PFSK-1 (cell line): Measurements from ENCODE around the gene SV2A.

Experiments used
- POLR2AphosphoS5 ChIP-seq: IDR thresholded peaks from 2 replicates; pipeline ENCODE4 v1.6.1; 2012; ENCODE audit warnings: low read depth, mild to moderate bottlenecking, control low read depth, low read length, moderate library complexity
- TAF1 ChIP-seq: IDR thresholded peaks from 2 replicates; pipeline ENCODE4 v1.6.1; 2012; ENCODE audit warnings: low read length, control low read depth, borderline replicate concordance; ENCODE audit not compliant: insufficient read depth
- TF ChIP-seq, protein P1 (sequence below), 2 experiments: IDR thresholded peaks; 2 replicates each; pipeline versions ENCODE4 v1.6.1 to v1.8.0; 2011 to 2012; ENCODE audit warnings: low read depth in 2 of 2, low read length in 2 of 2, control low read depth in 1 of 2, inconsistent platforms in 1 of 2, mild to moderate bottlenecking in 1 of 2, moderate library complexity in 1 of 2; ENCODE audit not compliant: insufficient read depth in 1 of 2

DNA sequence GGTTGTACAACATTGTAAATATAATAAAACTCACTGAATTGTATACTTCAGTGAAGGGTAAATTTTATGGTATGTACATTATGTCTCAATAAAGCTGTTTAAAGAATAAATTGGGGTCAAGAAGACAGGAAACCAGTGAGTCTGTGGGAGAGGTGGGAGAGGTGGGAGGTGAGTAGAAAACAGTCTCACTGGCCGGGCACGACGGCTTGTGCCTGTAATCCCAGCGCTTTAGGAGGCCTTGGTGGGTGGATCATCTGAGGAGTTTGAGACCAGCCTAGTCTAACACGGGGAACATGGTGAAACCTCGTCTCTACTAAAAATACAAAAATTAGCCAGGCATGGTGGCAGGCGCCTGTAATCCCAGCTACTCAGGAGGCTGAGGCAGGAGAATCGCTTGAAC lies 14.8 kb upstream of the SV2A start:
- TF ChIP-seq POLR2AphosphoS5 (no peak), TAF1 (no peak)
- TF ChIP-seq, protein P1, sequence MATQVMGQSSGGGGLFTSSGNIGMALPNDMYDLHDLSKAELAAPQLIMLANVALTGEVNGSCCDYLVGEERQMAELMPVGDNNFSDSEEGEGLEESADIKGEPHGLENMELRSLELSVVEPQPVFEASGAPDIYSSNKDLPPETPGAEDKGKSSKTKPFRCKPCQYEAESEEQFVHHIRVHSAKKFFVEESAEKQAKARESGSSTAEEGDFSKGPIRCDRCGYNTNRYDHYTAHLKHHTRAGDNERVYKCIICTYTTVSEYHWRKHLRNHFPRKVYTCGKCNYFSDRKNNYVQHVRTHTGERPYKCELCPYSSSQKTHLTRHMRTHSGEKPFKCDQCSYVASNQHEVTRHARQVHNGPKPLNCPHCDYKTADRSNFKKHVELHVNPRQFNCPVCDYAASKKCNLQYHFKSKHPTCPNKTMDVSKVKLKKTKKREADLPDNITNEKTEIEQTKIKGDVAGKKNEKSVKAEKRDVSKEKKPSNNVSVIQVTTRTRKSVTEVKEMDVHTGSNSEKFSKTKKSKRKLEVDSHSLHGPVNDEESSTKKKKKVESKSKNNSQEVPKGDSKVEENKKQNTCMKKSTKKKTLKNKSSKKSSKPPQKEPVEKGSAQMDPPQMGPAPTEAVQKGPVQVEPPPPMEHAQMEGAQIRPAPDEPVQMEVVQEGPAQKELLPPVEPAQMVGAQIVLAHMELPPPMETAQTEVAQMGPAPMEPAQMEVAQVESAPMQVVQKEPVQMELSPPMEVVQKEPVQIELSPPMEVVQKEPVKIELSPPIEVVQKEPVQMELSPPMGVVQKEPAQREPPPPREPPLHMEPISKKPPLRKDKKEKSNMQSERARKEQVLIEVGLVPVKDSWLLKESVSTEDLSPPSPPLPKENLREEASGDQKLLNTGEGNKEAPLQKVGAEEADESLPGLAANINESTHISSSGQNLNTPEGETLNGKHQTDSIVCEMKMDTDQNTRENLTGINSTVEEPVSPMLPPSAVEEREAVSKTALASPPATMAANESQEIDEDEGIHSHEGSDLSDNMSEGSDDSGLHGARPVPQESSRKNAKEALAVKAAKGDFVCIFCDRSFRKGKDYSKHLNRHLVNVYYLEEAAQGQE (IDR thresholded peaks at IDR 0.05; ENCODE audit: insufficient read depth in 1 of 2, low read depth in 2 of 2, low read length in 2 of 2): no peak
